Endometrium (tissue), 2 donors: Measurements from ENCODE around the gene PLEKHA6.
"Not testable (repeated sequence)": the region's sequence is repeated elsewhere in the genome, so short reads cannot be mapped to it uniquely, and the experiment has no call there.

Source experiments
- FAIRE-seq: peaks from 2 replicates; lab custom pipeline; 2012; peaks lifted over from hg19 to GRCh38; lab: Jason Lieb, UNC
- donor health status: control.
- donor health status: control.

The PLEKHA6 gene

DNA sequence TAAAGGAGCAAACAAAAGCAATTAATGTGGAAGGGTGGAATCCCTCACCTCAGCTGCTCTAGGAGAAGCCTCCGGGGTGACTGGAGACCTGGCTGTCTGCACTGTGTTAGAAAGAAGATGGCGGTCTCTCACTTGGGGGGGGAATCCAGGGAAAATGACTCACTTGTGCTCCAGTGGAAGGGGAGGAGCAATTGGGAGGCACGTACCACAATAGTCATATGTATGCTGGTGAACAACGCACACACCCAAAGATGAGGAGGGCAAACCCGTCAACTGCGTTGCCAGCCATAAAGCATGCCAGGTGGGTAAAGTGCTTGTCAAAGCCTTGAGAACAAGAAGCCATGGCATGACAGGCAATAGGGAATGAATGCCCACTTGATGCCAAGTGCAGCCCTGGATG is 22.1 kb downstream of the PLEKHA6 start:
- no peak for FAIRE-seq

DNA sequence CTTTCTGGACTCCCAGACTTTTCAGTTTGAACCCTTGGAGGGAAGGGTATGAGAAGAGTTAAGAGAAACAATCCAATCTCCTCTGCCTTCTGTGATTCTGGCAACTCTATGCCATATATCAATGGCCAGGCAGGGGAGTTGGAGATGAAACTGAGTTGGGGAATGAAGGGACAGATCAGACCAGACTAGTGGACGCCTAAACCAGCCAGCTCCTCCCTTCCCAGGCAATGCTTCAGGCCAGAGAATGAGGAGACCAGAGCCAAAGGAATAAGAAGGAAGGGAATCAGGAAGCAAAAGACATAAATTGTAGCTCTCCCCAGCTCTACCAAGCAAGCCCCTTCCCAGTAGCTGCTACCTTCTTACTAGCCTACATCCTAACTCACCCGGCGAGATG is 22.7 kb downstream of the PLEKHA6 start:
- FAIRE-seq: no peak

GRCh38 chr1:204336421-204337035 is 23.2 kb downstream of the PLEKHA6 start:
- FAIRE-seq: no peak

DNA sequence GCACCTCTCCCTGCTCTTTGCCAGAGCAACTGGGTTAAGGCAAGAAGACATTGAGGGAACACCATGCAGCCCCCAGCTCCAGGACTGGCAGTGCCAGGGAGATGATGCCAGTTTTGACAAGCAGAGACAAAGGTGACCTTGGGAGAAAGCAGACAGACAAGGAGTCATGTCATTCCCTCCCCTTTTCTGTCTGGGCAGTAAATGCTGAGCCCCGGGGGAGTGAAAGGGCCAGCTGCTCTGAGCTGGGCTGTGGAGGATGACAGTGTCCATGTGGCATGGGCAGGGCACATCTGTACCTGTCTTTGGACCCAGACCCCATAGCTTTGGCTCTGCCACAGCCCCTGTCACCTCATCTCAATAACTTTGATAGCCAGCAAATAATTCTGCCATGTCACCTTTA is 24.2 kb downstream of the PLEKHA6 start:
- no peak for FAIRE-seq

GRCh38 chr1:204335085-204335484 is 24.6 kb downstream of the PLEKHA6 start:
- no peak for FAIRE-seq

DNA sequence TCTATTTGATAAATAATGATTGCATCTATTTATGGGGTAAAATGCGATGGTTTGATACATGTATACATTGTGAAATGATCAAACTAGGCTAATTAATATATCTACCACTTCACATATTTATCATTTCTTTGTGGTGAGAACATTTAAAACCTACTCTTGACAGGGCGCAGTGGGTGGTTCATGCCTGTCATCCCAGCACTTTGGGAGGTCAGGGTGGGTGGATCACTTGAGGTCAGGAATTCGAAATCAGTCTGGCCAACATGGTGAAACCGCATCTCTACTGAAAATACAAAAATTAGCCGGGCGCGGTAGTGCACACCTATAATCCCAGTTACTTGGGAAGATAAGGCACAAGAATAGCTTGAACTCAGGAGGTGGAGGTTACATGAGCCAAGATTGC is 25.3 kb downstream of the PLEKHA6 start:
- no peak for FAIRE-seq

DNA sequence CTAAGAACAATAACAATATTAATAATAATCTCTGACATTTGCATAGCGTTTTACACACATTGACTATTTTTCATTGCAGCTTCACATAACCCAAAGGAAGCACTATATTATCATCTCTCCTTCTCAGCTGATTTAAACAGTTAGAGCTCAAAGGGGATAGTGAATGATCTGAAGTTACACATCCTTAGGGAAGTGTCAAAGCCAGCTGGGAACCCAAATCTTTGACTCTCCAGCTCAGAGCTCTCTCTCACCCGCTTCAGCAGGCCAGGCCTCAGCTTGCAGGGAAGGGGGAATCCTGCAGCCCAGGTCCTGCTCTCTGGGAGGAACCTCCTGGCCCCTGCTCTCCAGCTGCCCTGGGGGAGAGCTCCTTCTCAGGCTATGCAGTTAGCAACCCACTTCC is 26.3 kb downstream of the PLEKHA6 start:
- no peak for FAIRE-seq

DNA sequence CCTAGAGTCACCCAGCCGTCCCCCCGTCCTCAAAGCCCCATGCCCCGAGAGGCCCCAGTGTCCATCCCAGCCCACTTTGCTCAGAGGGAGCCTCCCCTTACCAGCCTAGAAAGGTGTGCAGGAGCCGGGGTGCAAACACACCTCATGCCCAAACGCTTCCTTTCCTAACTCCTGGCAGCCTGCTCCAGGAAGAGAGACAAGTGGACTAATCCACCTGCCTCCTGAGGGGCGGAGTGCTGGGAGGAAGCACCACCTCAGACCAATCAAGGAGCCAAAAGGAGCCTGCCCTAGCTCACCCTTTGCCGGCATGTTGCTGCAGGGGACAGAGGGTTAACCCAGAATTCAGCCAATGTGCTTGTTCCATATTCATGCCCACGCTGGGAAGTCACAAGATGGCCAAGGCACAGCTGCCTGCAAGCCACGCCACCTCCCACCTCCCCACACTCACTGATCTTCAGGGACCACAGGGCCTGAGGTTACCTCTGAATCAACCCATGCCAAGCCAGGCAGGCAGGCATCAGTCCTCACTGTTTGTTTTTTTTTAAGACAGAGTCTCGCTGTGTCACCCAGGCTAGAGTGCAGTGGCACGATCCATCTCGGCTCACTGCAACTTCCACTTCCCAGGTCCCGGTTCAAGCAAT is 27.8 kb downstream of the PLEKHA6 start:
- FAIRE-seq: no peak

DNA sequence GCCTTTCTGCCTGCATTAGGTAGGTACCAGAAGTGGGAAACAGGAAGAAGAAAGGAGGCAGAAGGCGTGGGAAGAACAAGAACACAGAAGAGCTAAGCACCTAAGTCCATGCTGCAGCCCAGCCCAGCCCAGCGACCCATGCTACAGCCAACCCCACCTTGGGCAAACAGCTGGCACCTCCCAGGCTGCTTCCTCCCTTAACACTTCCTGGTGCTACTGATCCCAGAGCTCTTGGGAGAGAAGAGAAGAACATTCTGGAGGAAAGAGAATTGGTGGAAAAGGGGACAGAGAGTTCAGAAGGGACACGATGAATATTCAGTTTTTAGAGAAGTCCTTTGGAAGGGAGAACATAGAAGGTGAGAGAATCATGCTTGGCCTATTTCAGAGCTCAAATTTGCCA is 28.5 kb downstream of the PLEKHA6 start:
- FAIRE-seq: no peak

DNA sequence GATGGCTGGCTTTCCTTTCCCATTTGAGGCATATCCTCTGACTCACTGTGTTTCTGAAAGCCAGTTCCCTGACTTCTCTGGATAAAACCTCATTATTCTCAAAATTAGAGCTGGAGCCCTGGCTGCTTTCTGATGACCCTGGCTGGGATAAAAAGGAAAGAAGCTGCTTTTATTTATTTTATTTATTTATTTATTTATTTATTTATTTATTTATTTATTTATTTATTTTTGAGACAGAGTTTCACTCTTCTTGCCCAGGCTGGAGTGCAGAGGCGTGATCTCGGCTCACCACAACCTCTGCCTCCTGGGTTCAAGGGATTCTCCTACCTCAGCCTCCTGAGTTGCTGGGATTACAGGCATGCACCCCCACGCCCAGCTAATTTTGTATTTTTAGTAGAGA is 31.9 kb downstream of the PLEKHA6 start:
- not testable (repeated sequence) for FAIRE-seq

GRCh38 chr1:204327359-204327758 is 32.4 kb downstream of the PLEKHA6 start:
- FAIRE-seq: no peak

- FAIRE-seq: no peak
These were observed 32.9 kb downstream of the PLEKHA6 start for GRCh38 chr1:204326771-204327300.

- FAIRE-seq: no peak
These were observed 33.8 kb downstream of the PLEKHA6 start for GRCh38 chr1:204325944-204326343.

DNA sequence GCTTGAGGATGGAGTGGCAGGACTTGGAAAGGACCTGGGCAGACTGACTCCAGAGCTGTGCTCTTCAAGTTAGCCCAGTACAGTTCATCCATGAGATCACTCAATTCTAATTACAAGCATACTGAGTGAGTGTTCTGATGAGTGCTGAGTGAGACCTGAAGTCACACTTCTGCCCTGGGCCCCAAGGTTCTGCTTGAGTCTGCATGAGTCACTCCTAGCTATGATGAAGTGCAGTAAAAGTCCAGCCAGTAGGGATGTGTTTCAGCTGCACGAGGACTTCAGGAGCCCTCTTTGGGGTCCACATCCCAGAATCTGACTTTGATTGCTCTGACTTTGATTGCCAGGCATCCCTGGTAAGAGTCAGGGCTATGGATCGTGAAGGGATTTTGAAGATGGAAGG is 35.8 kb downstream of the PLEKHA6 start:
- FAIRE-seq: no peak

- FAIRE-seq: no peak
These were observed 37.3 kb downstream of the PLEKHA6 start for GRCh38 chr1:204322339-204322868.

DNA sequence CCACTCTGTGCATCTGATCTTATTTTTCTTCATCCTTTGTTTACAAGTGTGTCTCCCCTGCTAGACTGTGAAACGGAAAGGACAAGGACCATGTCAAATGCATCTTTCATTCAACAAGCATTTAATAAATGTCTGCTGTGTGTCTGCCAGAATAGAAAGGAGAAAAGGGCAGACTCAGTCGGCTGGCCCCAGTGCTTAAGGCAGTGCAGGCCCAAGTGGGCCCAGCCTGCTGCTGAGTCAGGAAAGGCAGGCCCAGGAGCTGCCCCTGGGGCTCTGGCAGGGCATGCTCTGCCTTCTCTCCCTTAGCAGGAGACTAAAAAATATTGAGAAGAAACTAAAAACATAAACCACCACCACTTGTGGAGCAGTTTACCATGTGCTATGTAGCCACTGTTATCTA is 38.1 kb downstream of the PLEKHA6 start:
- FAIRE-seq: no peak

GRCh38 chr1:204321051-204321450 is 38.7 kb downstream of the PLEKHA6 start:
- no peak for FAIRE-seq

GRCh38 chr1:204320382-204320804 is 39.3 kb downstream of the PLEKHA6 start:
- FAIRE-seq: no peak

DNA sequence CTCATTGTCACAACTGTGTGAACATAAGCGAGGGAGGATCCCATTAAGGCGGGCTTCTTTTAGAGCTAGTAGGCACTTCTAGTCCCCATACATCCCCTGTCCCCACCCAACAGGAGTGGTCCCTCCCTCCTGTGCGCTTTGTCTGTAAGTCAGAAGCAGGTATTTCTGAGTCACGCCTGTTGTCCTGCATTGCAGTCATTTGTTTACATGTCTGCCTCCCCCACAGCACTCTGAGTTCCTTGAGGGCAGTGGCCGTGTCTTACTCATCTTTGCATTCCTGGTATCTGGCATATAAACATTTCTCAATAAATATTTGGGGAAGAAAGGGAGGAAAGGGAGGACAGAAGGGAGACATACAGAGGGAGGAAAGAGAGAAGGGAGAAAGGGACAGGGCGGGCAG is 40.3 kb downstream of the PLEKHA6 start:
- FAIRE-seq: no peak

DNA sequence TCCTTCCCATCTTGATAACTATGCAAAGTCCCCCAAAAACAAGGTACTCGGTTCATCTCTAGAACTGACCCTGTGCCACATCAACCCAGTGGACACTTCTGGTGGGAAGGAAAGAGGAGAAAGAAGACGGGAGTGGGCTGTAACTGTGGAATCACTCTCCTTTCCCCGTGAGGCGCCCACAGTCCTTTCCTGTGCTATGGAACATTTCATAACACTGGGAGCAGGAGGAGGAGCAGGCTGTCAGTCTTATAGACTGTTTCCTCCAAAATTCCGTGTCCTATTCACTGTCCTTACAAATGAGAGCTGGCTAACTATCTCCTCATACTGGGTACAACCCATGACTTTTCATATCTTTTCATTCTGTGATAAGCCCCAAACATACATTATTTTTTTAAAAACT is 40.7 kb downstream of the PLEKHA6 start:
- FAIRE-seq: no peak

GRCh38 chr1:204318324-204318723 is 41.4 kb downstream of the PLEKHA6 start:
- FAIRE-seq: no peak

GRCh38 chr1:204317170-204317569 is 42.6 kb downstream of the PLEKHA6 start:
- FAIRE-seq: no peak

- no peak for FAIRE-seq
These were observed 43.6 kb downstream of the PLEKHA6 start for GRCh38 chr1:204316164-204316563.
